Stimulated activated CD4-positive, alpha-beta T cell treated with anti-CD3 and anti-CD28 coated beads, Interleukin-4, amount 100 ng/mL, for 4 hours (primary cell): ENCODE results near the gene STAT6.
"Not testable (repeated sequence)": the region's sequence is repeated elsewhere in the genome, so short reads cannot be mapped to it uniquely, and the experiment has no call there.

Experiments used
- DNase-seq, 2 experiments: peaks; one replicate each; pipeline ENCODE4 v3.0.0-alpha.2; 2020

Gene STAT6

DNA sequence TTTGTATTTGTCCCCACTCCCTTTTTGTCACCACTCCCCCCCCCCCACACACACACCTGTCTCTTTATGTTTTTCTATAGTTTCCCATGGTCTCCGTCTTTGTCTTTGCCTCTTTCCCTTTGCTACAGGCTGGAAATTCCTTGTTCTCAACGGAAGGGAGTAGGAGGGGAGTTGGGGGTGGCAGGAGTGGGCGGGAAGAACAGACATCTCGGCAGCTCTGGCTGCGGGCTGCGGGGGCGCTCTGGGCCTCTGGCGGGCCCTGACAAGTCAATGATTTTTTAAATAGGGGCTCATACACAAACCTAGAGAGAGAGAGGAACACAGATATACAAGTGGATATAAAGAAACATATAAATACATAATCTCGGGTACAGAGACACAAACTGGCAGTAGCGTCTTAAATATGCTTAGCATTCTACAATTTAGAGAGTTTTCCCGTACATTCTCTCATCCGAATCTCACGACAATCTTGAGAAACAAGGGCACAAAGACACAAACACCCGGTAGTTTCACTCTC, 24.6 kb downstream of the STAT6 start:
- DNase-seq: peak; percentile 62 to 86

DNA sequence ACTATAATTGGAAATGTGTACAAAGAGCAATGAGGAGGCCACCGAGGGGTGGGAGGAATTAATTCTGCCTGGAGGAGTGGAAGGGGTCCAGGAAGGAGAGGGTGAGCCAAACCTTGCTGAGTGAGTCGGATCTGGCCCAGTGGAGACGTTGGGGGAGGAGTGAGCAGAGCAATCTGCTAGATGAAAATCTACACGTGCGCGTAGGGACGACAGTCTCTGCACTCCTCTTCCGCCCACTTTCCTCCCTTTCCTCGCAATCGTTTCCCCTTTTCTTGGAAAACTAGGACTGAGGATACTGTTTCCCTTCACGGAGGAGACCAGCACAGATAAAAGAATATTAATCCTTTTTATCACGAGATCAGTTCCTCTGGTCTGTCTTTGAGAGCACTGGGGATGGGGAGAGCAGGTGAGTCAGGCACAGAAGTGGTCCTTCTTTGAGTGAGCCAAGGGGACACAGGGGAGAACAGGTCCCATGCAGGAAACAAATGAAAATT, 25.1 kb downstream of the STAT6 start:
- peak; percentile 47 to 57 for DNase-seq

DNA sequence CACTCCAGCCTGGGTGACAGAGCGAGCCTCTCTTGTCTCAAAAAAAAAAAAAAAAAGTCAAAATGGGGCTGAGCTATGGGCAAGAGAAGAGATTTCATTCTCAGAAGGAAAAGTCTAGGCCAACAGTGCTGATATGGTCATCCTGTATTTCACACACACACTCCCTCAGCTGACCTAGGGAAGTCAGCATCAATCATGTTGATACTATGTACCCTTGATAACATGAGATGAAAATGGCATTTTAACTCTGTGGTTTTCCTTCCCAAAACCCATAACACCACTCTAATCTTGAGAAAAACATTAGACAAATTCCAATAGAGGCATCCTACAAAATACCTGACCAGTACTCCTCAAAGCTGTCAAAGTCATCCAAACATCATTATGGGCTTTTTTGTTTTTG, 30.3 kb downstream of the STAT6 start:
- no peak for DNase-seq

DNA sequence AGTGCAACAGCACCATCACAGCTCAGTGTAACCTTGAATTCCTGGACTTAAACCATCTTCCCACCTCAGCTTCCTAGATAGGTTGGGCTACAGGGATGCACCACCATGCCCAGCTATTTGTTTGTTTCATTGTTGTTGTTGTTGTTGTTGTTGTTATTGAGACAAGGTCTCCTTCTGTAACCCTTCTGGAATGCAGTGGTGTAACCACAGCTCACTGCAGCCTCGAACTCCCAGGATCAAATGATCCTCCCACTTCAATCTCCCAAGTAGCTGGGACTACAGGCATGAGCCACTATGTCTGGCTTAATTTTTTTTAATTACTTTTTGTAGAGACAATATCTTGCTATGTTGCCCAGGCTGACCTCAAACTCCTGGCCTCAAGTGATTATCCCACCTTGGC, 31.3 kb downstream of the STAT6 start:
- no peak for DNase-seq

DNA sequence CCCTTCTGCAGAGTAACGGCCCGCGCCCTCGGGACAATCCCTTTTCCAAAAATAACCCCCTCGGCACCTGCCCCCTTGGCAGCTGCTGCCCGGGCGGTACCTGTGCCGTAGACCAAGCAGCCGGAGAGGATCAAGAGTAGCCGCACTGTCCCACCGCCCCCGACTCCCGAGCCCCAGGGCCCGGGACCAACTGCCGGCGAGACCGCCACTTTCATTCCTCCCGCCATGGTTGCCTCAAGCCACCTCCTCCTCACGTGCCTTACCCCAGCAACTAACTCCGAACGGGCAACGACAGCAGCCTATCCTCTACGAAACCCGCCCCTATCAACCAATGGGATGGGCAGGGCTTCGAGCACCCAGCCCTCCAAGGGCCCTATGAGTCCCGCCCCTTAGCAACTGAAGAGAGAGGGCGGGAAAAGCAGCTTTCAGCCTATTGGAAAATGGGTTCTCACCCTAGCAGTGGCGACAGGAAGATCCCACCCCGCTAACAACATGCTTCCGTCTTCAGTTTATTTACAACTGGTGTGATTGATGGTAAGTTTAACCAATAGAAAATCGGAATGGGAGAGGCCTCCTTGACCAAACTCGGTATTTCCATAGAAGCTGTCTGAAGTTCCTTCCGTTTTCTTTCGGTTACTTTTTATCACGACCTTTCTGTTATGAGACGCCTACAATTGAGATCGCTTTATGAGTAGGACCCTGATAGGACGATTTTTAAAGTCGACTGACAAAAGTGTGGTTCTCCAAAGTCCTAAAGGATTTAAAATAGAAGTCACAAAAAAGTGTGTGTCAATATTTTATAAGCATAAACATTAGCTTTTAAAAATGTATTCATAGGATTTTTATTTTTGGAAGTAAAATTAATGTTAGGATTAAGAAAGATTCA, 32.4 kb downstream of the STAT6 start, which contains the start of gene NEMP1:
NEMP1 (minus strand) TSS at position 273 of the 886 bp plus-strand sequence; CDS start at position 227, 46 bp downstream.
- DNase-seq: peak; percentile 81 to 98

DNA sequence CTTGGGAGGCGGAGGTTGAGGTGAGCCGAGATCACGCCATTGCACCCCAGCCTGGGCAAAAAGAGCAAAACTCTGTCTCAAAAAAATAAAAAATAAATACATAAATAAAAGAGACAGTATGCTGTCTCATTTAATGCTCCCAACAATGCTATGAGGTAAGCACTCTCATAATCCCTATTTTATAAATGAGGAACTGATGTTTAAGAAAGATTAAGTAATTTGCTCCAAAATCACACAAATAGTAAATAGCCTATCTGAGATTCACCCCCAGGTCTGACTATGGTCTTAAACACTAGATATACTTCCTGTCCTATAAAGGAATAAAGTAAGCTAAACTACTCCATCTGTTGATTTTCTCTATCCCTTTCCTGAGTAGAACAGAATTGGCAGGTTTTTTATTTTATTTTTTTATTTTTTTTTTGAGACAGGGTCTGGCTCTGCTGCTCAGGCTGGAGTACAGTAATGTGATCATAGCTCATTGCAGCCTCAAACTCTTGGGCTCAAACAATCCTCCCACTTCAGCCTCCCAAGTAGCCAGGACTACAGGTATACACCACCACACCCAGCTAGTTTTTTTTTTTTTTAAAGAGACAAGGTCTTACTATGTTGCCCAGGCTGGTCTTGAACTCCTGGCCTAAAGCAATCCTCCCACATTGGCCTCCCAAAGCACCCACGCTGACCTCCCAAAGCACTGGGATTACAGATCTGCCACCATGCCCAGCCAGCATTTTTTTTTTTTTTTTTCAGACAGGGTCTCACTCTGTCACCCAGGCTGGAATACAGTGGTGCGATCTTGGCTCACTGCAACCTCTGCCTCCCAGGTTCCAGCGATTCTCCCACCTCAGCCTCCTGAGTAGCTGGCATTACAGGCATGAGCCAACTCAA, 37.4 kb downstream of the STAT6 start:
- DNase-seq: not testable (repeated sequence)

DNA sequence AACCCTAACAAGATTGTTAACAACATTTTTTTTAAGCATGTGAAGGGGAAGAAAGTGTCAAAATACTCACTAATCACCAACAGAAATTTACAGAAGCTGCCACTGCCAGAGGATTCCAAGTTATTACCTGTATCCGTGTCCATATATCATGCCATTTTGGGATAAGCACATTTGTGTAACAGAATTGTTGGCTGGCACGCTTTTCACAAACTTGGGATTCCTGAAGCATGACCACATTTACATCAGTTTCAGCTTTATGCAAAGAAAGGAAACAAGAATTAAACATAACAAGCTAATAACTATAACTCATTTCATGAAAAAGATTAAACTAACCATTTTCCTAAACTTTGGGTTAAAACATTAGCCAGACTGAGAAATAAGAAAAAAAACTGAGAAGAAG, 38.5 kb downstream of the STAT6 start:
- DNase-seq: no peak

DNA sequence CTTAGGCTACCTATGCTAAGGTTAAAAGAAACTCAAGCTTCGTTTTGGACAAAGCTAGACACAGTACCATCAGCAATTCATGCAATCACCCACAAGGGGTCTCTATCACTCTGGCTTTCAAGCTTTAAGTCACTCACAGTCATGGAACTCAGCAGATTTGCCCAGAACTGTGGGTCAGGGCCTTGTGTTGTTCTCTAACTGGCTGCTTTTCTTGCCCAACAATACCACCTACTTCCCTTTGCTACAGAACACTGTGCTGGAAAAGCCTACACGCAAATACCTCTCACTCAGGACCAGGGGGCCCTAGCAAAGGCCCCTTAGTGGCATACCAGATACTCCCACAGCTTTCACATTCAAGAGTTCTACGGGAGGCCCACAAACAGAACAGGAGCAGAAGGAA, 41.6 kb downstream of the STAT6 start:
- peak in 1 of 2 experiments; percentile 56 for DNase-seq

DNA sequence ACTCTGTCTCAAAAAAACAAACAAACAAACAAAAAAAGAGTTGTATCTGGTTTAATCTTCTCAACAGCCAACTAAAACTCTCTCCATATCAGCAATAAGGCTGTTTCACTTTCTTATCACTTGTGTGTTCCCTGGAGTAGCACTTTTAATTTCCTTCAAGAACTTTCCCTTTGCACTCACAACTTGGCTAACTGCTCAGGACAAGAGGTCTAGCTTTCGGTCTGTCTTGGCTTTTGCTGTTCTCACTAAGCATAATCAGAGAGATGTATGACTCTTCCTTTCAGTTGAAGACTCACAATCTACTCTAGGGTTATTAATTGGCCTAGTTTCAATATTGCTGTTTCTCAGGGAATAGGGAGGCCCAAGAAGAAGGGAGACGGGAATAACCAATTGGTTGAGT, 44.9 kb downstream of the STAT6 start:
- no peak for DNase-seq

DNA sequence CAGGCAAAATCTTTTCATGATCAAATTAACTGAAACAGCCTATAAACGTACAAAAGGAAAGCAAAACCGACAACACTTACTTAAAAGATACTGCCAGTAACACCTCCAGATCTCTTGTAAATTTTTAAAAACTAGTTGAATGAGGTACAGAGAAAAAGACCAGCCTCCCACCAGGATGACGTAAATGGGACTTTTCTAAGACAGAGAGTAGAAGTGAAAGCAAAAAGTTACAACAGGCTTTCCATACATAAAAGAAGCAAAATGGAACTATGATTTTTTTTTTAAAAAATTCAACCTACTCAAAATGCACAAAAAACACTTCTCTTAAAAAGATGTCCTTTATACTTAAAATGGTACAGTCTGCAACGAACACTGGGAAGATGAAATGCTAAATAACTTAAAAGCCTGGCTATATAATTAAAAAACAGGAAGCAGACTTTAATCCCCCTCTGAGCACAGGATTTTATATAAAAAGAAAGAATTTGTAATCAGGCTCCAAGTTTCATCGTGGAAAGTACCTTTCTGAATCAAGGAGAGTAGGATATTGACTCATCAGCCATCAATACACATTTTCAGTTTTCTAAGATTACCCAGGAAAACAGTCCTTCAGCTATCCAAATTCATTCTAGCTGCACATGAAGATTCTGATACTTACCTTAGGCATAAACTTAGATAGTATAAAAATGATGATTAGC, 47.0 kb downstream of the STAT6 start:
- DNase-seq: peak; percentile 9 to 68

DNA sequence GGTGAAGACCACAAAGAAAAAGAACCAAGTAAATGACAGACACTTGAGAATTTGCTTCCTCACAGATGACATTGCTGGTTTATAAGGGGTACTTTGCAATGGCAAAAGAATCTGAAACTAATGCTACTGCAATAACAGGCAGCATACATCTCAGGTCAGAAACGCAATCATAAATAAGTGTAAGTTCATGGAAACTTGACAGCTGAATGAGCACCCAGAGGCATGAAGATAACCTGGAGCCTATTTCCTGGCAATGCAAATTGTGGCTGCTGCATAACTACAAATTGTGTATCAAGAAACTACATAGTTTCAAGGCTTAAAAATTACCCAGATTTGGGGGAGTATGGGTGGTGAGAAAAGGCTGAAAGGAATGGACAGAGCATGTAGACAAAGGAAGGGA, 52.7 kb downstream of the STAT6 start:
- no peak for DNase-seq

DNA sequence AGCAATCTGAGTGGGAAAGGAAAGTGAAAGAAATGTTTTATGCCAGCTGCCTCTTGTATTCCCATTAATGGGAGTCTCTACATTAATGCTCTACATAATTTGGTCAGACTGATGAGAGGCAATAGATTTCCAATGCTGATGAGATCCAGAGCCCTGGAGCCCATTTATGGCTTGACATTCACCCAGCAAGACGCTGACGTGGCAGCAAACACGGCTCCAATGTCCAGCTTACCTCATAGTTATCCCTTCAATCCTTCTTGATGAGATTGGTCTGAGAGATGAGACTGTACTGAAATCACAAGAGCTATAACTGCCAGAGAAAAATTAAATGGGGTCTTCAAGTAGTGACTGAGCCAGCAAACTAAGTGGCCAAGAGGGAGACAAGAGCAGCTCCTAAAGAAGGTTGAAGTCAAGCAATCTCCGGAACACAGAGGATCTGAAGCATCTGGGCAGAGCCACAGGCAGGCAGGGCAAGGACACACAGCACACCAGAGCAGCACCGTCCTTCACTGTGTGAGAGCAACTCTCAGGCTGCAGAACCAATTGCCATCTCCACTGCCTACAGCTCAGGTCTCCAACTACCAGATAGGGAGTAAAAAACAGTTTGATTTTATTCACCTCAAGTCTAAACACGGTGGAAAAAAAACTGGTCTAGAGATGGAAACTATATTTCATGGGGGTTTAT, 54.0 kb downstream of the STAT6 start:
- DNase-seq: no peak

DNA sequence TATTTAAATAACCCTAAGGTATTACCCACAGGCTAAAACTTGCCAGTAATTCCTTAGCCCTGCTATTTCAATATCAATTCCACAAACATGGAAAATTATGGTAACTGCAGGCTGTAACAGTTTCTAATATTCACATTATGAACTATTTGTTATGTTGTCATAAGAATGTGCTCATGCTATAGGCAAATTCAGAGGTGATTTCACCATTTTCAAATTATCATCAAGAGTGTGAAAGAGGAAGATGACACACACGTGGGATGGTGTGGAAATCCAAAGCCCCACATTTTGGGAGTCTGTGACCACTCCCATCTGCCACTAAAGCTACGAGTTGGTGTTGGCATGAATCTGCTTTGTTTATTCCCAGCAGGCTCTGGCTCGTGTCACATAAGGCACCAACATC, 55.3 kb downstream of the STAT6 start:
- DNase-seq: no peak

DNA sequence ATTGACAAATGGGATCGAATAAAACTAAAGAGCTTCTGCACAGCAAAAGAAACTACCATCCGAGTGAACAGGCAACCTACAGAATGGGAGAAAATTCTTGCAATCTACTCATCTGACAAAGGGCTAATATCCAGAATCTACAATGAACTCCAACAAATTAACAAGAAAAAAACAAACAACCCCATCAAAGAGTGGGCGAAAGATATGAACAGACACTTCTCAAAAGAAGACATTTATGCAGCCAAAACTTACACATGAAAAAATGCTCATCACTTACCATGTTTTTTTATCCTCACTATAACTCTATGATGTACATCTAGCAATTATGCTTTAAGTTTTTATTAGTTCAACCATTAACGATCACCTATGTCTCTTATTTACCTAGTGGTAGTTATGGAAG, 57.3 kb downstream of the STAT6 start:
- not testable (repeated sequence) for DNase-seq

DNA sequence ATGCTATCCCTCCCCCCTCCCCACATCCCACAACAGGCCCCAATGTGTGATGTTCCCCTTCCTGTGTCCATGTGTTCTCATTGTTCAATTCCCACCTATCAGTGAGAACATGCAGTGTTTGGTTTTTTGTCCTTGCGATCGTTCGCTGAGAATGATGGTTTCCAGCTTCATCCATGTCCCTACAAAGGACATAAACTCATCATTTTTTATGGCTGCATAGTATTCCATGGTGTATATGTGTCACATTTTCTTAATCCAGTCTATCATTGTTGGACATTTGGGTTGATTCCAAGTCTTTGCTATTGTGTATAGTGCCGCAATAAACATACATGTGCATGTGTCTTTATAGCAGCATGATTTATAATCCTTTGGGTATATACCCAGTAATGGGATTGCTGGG, 58.0 kb downstream of the STAT6 start:
- DNase-seq: not testable (repeated sequence)

DNA sequence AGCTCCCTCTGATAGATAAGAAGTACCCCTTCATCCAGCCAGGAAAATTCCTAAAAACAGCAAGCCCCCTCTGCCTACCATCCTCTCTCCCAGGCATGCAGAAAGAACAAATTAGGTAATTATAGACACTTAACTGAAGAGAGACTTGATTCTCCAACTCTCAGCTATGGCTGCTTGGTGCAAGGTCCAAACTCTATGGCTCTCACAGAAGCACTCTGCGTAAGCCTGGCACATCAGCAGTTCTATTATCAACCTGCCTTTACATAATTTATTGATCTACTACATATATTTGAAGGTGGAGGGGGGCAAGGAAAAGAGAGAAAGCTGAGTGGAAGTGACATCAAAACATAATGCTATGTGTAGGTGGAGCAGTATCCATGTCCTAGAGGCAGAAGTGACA, 60.2 kb downstream of the STAT6 start:
- no peak for DNase-seq

DNA sequence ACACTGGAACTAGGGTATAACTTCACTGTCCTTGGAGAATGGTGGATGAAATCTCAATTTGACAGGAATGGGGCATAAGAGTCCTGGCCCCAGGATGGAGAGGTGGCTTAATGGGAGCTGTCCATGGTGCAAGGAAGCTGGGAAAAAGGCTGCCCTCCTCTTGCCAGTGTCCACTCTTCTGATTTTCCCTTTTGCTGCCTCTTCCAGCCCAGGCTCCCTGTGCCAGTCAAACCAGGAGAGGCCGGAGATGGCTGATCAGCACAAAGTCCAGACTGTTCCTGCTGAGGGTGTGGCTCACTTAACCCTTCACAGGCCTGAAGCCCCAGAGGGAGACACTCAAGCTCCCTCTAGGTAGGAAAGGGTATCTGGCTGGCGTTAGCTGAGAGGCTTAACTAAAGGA, 61.3 kb downstream of the STAT6 start, which contains the start of gene MYO1A:
MYO1A (minus strand) TSS at position 240 of the 400 bp plus-strand sequence. CDS start 1,806 bp downstream, outside the sequence.
- DNase-seq: no peak

DNA sequence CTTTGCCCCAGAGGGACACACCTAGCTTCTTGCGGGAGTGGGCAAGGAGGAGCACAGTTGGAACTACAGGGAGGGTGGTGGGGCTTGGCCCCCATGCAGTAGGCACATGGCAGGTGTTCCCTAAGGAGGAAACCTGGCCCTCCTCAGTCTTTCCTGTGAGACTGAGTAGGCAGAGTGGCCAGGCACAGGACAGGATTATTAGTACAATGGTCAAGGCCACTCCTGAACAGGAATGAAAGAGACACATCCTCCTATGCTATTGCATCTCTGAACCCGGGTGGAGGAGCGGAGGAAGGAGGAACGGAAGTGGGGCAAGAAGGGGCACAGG, 62.1 kb downstream of the STAT6 start:
- no peak for DNase-seq

DNA sequence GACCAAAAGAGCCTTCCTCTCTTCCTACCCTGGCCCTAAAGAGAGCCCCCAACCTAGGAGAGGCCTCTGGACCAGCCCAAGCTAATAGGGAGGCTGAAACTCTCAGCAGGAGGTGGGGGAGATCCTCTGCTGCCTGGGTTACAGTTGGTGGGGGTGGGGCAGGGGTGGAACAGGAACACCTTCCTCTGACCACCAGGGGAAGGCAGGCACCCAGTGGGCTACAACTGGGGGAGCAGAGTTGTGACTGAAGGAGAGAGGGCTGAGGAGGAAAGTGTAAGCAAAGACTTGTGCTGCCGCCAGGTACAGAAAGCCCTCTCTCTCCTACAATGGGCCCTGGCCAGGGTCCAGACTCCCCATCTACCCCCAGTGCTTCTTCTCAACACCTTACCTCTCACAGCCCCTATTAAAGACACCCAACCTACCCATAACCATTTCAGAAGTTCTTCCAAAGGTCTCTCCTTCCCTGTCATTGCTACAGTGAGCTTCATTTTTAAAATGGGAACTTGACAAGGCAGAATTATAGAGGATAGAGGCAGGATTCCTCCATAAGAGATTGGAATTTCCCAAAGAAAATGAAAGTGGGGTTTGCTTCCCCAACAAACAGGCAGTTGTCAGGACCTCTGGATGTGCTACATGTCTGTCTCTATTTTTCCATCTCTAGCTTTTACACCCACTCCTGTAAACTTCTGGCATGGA, 62.6 kb downstream of the STAT6 start:
- no peak for DNase-seq

DNA sequence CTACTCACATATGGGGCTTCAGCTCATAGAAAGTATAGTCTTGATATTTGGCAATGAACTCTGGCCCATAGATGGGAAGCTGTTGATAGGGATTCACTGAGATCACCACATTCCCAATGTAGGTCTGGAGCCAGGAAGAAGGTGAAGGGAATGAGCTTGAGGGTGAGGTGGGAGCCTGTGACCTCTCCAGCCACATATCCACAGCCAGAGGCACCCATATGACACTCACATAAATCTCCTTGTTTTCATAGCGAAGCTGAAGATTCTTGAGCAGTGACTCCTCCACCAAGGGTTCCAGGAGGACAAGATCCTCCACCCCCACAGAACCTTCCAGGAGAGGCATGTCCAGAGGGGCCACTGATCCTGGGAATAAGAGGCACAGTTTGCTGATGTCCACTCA, 63.2 kb downstream of the STAT6 start:
- DNase-seq: no peak
